ENCODE data around the gene CD38.
"Not testable (repeated sequence)": the region's sequence is repeated elsewhere in the genome, so short reads cannot be mapped to it uniquely, and the experiment has no call there.

CD38 gene

GRCh38 chr4:15758294-15758693 lies 19.8 kb upstream of the CD38 start:
- DNase-seq (ENCODE audit: low read depth in 2 of 2, low spot score in 1 of 2), result no peak

GRCh38 chr4:15762460-15762859 lies 15.7 kb upstream of the CD38 start:
- not testable (repeated sequence) for DNase-seq (ENCODE audit: low read depth in 2 of 2, low spot score in 1 of 2)

GRCh38 chr4:15765391-15765790 lies 12.7 kb upstream of the CD38 start:
- DNase-seq (ENCODE audit: low read depth in 2 of 2, low spot score in 1 of 2), result no peak

GRCh38 chr4:15765910-15766697 lies 12.0 kb upstream of the CD38 start:
- no peak for DNase-seq (ENCODE audit: low read depth in 2 of 2, low spot score in 1 of 2)

- DNase-seq (ENCODE audit: low read depth in 2 of 2, low spot score in 1 of 2), result no peak
Measured at GRCh38 chr4:15766821-15767220, 11.3 kb upstream of the CD38 start.

GRCh38 chr4:15769202-15769601 lies 8.9 kb upstream of the CD38 start:
- DNase-seq (ENCODE audit: low read depth in 2 of 2, low spot score in 1 of 2), result no peak

GRCh38 chr4:15771216-15772058 lies 6.7 kb upstream of the CD38 start:
- DNase-seq (ENCODE audit: low read depth in 2 of 2, low spot score in 1 of 2), result no peak

- DNase-seq (ENCODE audit: low read depth in 2 of 2, low spot score in 1 of 2), result no peak
Measured at GRCh38 chr4:15774020-15774420, 4.1 kb upstream of the CD38 start.

GRCh38 chr4:15776871-15777648 lies 1.1 kb upstream of the CD38 start:
- no peak for DNase-seq (ENCODE audit: low read depth in 2 of 2, low spot score in 1 of 2)

- DNase-seq (ENCODE audit: low read depth in 2 of 2, low spot score in 1 of 2), result no peak
Measured at GRCh38 chr4:15777697-15778288, 335 bp upstream of the CD38 start.

- no peak for DNase-seq (ENCODE audit: low read depth in 2 of 2, low spot score in 1 of 2)
Measured at GRCh38 chr4:15779306-15779705, 1.2 kb downstream of the CD38 start.

- no peak for DNase-seq (ENCODE audit: low read depth in 2 of 2, low spot score in 1 of 2)
Measured at GRCh38 chr4:15779809-15780208, 1.7 kb downstream of the CD38 start.

- DNase-seq (ENCODE audit: low read depth in 2 of 2, low spot score in 1 of 2), result no peak
Measured at GRCh38 chr4:15781427-15782095, 3.4 kb downstream of the CD38 start.

GRCh38 chr4:15783676-15784075 lies 5.5 kb downstream of the CD38 start:
- DNase-seq (ENCODE audit: low read depth in 2 of 2, low spot score in 1 of 2), result no peak

GRCh38 chr4:15784959-15785634 lies 7.0 kb downstream of the CD38 start:
- DNase-seq (ENCODE audit: low read depth in 2 of 2, low spot score in 1 of 2), result no peak

- no peak for DNase-seq (ENCODE audit: low read depth in 2 of 2, low spot score in 1 of 2)
Measured at GRCh38 chr4:15786743-15787142, 8.6 kb downstream of the CD38 start.

GRCh38 chr4:15792974-15793373 lies 14.8 kb downstream of the CD38 start:
- no peak for DNase-seq (ENCODE audit: low read depth in 2 of 2, low spot score in 1 of 2)

- DNase-seq (ENCODE audit: low read depth in 2 of 2, low spot score in 1 of 2), result no peak
Measured at GRCh38 chr4:15793506-15794363, 15.6 kb downstream of the CD38 start.

- DNase-seq (ENCODE audit: low read depth in 2 of 2, low spot score in 1 of 2), result no peak
Measured at GRCh38 chr4:15794426-15794825, 16.3 kb downstream of the CD38 start.

All from stimulated activated CD8-positive, alpha-beta memory T cell treated with anti-CD3 and anti-CD28 coated beads, Interleukin-4, amount 100 ng/mL, for 4 hours (primary cell).